GM19240 (cell line): ENCODE results near the gene ZDBF2.
"Not testable (repeated sequence)": the region's sequence is repeated elsewhere in the genome, so short reads cannot be mapped to it uniquely, and the experiment has no call there.

Experiments used
- DNase-seq: peaks from one replicate; pipeline ENCODE4 v3.0.0; 2011; ENCODE audit warnings: low spot score; ENCODE audit not compliant: insufficient read length

The ZDBF2 gene

GRCh38 chr2:206259376-206260187, 14.9 kb upstream of the ZDBF2 start:
- DNase-seq = no peak

DNA sequence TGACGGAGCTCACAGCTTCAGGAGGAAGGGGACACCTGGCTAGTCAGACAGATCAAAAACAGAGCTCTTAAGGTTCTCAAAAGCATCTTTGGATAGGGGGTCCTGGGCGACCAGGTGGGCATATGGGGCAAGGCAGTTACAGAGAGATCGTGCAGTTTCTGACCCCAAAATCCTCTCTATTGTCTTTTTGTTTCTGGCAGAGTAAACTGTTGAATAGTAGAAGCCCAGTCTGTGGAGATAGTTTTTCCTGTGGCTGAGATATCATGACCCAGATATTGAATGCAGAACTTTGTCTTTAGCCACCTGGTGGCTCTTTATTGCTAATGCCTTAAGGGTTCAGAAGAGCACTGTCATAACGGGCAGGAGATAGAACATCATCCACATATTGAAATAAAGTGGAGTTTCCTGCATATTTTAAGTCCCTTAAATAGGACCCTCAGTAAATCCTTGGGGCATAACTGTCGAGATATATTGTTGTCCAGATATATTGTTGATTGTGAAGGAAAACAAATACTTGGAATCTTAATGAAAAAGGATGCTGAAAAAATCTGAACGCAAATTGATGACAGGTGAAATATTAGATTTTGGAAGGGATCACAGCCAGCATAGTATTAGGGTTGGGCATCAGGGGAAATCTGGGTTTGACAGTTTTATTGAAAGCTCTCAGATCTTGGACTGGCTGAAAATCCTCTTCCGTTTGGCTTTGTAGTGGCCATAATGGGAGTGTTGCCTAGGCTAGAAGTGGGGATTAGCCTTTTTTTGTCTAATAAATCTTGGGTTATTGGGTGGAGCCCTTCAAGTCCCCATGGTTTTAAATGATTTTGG, 14.1 kb upstream of the ZDBF2 start:
- DNase-seq = peak; percentile 24

DNA sequence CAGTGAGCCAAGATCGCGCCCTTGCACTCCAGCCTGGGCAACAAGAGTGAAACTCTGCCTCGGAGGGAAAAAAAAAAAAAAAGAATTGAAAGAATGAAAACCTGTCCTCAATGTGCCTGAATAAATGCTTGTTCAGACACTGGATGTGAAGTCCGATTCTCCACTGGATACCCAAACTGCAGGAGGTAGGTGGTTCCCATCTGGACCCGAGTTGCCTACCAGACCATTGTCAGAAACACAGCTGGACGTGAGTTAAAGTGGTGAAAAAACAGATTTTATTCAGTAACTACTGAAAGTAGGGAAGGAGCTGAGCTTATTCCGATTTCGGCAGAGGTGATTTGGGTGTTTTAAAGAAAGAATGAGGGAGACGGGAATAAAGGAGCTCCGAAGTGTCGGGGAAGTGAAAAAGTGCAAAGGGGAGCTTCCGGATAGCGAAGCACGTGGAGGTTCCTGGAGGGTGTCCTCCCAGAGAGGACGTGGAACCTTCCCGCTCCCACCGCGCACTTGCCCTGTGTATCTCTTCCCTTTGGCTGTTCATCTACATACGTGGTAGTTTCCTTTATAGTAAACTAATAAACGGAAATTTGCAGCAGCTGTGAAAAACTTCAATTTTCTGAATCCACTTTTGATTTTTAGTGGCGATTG, 10.4 kb upstream of the ZDBF2 start:
- no peak for DNase-seq

- no peak for DNase-seq
These were observed 8.0 kb upstream of the ZDBF2 start for GRCh38 chr2:206266130-206267125.

GRCh38 chr2:206267567-206267966, 6.9 kb upstream of the ZDBF2 start:
- DNase-seq = no peak

DNA sequence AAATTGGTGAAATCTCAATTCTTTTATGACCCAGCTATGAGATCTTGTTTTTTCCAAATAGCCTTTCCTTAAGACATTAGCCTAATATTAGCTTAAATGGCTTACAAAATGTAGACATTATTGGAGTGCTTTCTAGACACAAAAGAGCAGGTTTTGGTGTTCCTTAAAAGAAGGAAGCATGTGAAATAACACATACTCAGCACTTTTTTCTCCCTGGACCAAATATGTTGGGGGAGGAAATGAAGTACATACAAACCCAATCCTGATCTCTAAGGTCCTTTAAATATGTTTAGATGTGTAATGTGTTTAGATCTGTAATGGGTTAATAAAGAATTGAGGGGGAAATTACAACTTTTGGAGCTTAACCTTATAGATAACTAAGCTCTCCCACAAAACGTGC, 3.4 kb upstream of the ZDBF2 start:
- DNase-seq = no peak

DNA sequence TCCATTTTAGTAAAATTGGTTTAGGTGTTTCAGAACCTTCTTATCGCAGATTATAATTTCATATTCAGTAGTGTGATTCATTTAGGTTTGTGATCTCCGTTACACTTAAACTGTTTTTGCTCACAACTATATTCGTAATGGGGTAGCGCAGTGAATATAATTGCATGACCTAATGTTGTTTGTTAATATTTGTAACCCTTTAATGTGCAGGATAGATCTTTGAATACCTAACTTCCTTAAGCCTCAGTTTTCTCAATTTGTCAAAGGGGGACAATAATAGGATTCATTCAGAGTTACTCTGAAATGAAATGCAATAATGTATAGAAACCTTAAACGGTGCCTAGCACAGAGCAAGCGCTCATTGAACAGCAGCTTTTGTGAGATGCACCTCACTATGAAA, 558 bp upstream of the ZDBF2 start:
- DNase-seq = no peak

DNA sequence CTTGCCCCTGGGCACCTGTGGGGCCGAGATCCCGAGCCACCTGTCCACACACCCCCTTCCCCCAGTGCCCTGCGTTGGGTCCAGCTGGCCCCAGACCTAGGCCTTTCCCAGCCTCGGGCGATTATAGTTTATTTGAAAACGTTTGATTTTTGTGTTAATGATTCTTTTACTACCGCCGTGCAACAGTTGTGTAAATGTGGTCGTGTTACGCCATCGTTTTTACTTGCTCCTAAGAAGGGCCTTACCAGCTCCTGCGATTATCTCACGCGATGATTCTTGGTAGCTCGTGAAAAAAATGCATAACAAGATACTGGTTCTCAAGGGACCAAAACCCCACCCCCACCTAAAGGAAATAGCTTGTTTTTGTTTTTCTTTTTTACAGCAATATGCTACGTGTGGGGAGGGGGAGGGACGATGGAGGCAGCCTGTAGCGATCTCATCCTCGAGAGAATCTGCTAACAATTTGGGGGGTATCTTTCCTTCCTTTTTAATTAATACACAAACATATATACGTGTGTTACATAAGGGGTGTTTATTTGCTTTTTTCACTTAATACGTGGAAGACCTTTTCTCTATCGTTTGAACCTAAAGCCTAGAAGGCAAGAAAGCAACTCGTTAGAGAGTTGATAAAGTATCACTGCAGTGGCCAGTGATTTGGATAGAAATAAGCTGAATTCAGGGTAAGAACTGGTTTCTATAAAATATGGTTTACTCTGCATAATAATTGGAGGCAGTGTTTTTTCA, 1.0 kb downstream of the ZDBF2 start:
- DNase-seq = no peak

DNA sequence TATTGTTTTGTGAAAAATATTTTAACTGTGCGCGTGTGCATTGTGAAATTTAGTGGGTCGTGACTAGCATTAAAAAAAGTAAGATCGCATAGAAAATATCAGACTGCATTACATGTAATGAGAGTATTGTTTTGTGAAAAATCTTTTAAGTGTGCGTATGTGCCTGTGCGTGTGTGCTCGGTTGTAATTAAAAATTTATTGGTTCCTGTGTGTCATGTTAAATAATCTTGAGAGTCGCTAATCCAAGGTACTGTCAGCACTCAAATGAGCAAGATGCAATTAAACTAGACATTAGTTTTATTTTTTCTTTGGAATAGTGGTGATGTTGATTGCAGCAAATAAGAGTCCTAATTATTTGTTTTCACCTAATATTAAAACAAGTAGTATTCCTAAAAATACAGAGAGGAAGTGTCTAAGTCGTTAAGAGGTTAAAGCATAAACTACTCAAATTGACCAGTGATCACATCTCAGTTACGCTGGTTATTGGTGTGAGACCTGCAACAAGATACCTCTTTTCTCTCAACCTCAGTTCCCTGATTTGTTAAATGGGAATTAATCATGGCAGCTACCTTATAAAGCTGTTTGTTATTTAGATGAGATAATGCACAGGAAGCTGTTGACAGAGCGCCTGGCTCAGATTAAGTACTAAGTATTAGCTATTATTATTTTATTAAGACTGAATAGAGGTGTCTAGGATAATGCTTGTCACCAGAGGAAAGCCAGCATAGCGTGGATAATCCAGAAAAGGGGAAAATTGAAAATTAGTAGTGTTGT, 1.9 kb downstream of the ZDBF2 start:
- no peak for DNase-seq

GRCh38 chr2:206277503-206277902, 3.0 kb downstream of the ZDBF2 start:
- no peak for DNase-seq

DNA sequence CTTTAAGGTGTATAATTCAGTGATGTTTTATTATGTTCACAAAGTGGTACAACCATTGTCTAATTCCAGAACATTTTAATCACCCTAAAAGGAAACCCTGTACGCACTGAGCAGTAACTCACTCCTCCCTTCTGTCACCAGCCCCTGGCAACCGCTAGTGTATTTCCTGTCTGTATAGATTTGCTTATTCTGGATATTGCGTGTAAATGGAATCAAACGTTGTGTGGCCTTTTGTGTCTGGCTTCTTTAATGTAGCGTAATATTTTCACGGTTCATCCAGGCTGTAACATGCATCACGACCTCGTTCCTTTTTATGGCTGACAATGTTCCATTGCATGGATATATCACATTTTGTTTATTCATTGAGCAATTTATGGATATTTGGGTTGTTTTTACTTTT, 8.3 kb downstream of the ZDBF2 start:
- DNase-seq = no peak

- DNase-seq = no peak
These were observed 12.7 kb downstream of the ZDBF2 start for GRCh38 chr2:206287197-206287596.

GRCh38 chr2:206289391-206289790, 14.9 kb downstream of the ZDBF2 start:
- no peak for DNase-seq

GRCh38 chr2:206296128-206296527, 21.7 kb downstream of the ZDBF2 start:
- no peak for DNase-seq

DNA sequence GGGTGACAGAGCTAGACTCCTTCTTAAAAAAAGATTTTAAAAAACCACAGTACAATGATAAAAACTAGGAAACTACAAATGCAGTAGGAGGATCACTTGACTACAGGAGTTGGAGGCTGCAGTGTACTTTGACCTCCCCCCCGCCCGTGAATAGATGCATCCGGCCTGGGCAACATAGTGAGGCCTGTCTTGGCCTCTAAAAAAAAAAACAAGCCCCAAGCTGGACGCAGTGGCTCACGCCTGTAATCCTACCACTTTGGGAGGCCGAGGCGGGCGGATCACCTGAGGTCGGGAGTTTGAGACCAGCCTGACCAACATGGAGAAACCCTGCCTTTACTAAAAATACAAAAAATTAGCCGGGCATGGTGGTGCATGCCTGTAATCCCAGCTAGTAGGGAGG, 25.1 kb downstream of the ZDBF2 start:
- DNase-seq = not testable (repeated sequence)

DNA sequence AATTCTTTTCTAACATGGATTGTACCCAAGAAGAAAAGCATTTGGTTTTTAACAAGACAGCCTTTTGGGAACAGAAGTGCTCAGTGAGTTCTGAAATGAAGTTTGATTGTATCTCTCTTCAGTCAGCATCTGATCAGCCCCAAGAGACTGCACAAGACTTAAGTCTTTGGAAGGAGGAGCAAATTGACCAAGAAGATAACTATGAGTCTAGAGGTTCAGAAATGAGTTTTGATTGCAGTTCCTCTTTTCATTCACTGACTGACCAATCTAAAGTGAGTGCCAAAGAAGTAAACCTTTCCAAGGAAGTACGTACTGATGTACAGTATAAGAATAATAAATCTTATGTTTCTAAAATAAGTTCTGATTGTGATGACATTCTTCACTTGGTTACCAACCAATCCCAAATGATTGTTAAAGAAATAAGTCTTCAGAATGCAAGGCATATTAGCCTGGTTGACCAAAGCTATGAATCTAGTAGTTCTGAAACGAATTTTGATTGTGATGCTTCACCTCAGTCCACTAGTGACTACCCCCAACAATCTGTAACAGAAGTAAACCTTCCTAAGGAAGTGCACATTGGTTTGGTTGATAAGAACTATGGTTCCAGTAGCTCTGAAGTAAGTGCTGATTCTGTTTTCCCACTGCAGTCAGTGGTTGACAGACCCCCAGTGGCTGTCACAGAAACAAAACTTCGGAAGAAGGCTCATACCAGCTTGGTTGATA, 31.2 kb downstream of the ZDBF2 start:
- DNase-seq = no peak

GRCh38 chr2:206311026-206311425, 36.6 kb downstream of the ZDBF2 start:
- no peak for DNase-seq

DNA sequence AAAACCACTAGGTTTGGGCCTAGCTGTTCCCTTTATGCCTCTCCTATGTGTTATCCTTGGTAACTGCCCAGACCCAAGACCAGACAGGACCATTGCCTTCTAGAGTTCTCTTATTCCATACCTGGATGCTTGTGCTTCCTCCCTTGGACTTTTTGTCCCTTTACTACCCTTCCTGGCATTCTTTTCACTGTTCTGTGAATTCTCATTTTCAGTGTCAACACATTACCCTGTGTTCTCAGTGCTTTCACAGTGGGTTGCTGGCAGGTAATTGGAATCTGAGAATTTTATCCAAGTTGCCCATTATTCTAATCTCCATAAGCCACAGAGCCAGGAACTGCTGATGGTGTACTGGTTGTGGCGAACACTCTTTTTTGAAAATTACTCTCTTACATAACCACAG, 41.7 kb downstream of the ZDBF2 start:
- no peak for DNase-seq

GRCh38 chr2:206323033-206323432, 48.6 kb downstream of the ZDBF2 start:
- no peak for DNase-seq
